Left ventricle myocardium inferior (tissue), 1 donor: ENCODE data around the gene NPC1L1. TPM values are rescaled to one million over a fixed set of nuclear protein-coding genes. Genes with fewer than 3 reads are reported as not detected.

Source experiments
- DNase-seq: peaks from one replicate; pipeline ENCODE4 v3.0.0-alpha.2; 2020
- H3K27ac ChIP-seq: fragments of 200-600 bp; replicated peaks from 2 replicates; pipeline ENCODE4 v1.8.0; 2021
- H3K27me3 ChIP-seq: fragments of 200-600 bp; 2 replicates; pipeline ENCODE4 v1.8.0; 2021; ENCODE audit warnings: low read depth
- H3K36me3 ChIP-seq: fragments of 200-600 bp; 2 replicates; pipeline ENCODE4 v1.8.0; 2021
- H3K4me1 ChIP-seq: fragments of 200-600 bp; 2 replicates; pipeline ENCODE4 v1.8.0; 2021
- H3K4me3 ChIP-seq: fragments of 200-600 bp; 2 replicates; pipeline ENCODE4 v1.8.0; 2021; ENCODE audit warnings: mild to moderate bottlenecking, moderate library complexity
- H3K9me3 ChIP-seq: fragments of 200-600 bp; replicated peaks from 2 replicates; pipeline ENCODE4 v1.8.0; 2021
- CTCF ChIP-seq: fragments of 200-600 bp; IDR thresholded peaks from 2 replicates; pipeline ENCODE4 v1.8.0; 2021; ENCODE audit warnings: antibody characterized with exemption, mild to moderate bottlenecking, borderline replicate concordance
- intact Hi-C: fragments of 100-400 bp; cut with micrococcal nuclease; formaldehyde crosslinking; loops from one replicate; pipeline ENCODE4 v1.11.0; 2022
- total RNA-seq: library from RNA; stranded (reverse); fragmentation: NEBNext Ultra II Directional; extraction: Animal tissue kit (Norgen Biotek cat#: 25700); gene quantifications from one replicate; pipeline ENCODE4 v1.2.1, GENCODE V29; 2021
- donor health status: DM: no; HTN: yes; CAD: no; lungs with severe emphysema.

Gene NPC1L1
- total RNA-seq, 1 donor from 2014 or later: 0.19 TPM

DNA sequence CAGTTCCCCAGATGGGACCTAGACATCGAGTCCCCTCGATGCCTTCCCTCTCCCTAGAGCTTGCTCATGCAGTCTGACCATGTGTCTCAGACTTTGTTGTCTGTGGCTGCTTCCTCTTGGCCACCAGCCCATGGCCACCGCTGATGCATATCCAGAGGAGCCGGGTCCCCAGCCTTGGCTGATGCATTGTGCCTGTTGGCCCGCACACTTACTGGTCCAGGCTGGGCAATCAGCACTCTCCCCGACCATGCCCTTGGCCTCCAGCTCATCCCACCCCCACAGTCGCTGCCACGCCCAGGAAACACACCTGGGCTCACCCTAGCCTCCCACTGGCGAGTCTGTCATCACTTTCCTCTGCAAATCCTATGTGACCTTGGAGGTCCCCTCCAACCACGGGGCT is 10.1 kb downstream of the NPC1L1 start:
- Histone ChIP-seq H3K27me3 (no peaks in the 10 kb centered on the region), H3K27ac (no peak overlapping the region), H3K36me3 (no peaks in the 10 kb centered on the region), H3K9me3 (peaks cover 22% of the 10 kb centered on the region), H3K4me1 (no peaks in the 10 kb centered on the region), H3K4me3 (no peak overlapping the region)
- DNase-seq: no peak
- no peak for TF ChIP-seq CTCF
- intact Hi-C loops: no loop called here

- H3K27me3 ChIP-seq: no peaks in the 10 kb centered on the region
- no peak for TF ChIP-seq CTCF
- H3K4me3 ChIP-seq: no peak overlapping the region
- H3K27ac ChIP-seq: no peak overlapping the region
- no peaks in the 10 kb centered on the region for H3K36me3 ChIP-seq
- no peaks in the 10 kb centered on the region for H3K4me1 ChIP-seq
- intact Hi-C loops: no loop called here
- H3K9me3 ChIP-seq: peaks cover 47% of the 10 kb centered on the region
- DNase-seq: no peak
Measured at GRCh38 chr7:44524811-44525388, 16.2 kb downstream of the NPC1L1 start.

DNA sequence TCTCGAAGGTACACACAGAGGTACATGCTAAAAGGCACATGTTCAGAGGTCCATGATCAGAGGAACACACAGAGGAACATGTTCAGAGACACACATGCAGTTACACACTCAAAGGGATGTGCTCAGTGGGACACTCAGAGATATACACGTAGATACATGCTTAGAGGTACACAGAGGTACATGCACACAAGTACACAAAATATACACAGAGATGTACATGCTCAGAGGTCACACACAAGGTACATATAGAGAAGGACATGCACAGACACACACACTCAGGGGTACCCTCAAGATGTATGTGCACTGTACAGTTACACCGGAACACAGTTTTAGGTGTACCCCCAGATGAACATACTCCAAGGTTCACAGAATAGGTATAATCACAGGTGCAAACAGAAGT is 18.8 kb downstream of the NPC1L1 start:
- intact Hi-C loops: no loop called here
- H3K4me3 ChIP-seq: no peak overlapping the region
- H3K4me1 ChIP-seq: no peaks in the 10 kb centered on the region
- no peak for DNase-seq
- H3K27ac ChIP-seq: no peak overlapping the region
- no peaks in the 10 kb centered on the region for H3K27me3 ChIP-seq
- H3K9me3 ChIP-seq: peaks cover 38% of the 10 kb centered on the region
- TF ChIP-seq CTCF: no peak
- H3K36me3 ChIP-seq: no peaks in the 10 kb centered on the region

DNA sequence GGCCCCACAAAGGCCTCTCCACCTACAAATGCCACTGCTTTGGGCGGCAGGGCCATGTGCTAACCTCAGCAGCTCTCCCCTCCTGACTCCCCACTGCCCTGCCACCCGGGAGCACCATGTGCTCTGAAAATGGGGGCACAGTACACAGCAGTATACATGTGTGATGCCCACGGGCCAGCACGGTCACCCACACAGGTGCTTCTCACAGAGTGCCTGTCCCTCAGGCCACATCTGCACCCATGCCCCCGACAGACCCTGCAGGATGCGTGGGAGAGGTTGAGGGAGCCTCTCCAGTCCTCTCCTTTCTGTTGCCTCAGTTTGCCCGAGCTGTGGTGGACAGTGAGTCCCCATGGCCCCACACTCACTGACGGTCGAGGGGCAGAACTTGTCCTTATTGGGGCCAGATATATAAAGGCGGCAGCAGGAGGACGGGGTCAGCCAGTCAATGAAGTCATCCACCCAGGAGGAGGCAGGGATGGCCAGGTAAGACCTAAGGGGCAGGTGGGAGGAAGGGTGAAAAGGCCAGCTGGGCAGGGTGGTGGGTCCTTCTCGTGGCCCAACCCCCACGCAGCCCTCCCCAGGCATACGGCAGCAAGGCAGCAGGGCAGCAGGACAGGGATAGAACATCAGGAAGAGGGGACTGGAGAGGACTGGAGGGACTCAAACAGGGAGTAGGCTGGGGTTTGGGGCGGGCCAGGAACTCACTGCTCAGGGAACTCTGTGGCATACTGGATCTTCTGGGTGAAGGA is 19.6 kb downstream of the NPC1L1 start:
- H3K9me3 ChIP-seq: peaks cover 30% of the 10 kb centered on the region
- intact Hi-C loops: no loop called here
- no peak overlapping the region for H3K4me3 ChIP-seq
- no peaks in the 10 kb centered on the region for H3K36me3 ChIP-seq
- no peak for TF ChIP-seq CTCF
- H3K27ac ChIP-seq: no peak overlapping the region
- DNase-seq: no peak
- H3K4me1 ChIP-seq: no peaks in the 10 kb centered on the region
- no peaks in the 10 kb centered on the region for H3K27me3 ChIP-seq

GRCh38 chr7:44520574-44520973 is 20.6 kb downstream of the NPC1L1 start:
- DNase-seq: no peak
- intact Hi-C loops: no loop called here

More at GRCh38 chr7:44520574-44520973, 20.6 kb downstream of the NPC1L1 start:
- H3K4me1 ChIP-seq: no peaks in the 10 kb centered on the region
- no peak overlapping the region for H3K4me3 ChIP-seq
- TF ChIP-seq CTCF: no peak
- no peak overlapping the region for H3K27ac ChIP-seq
- peaks cover 21% of the 10 kb centered on the region for H3K9me3 ChIP-seq
- no peaks in the 10 kb centered on the region for H3K27me3 ChIP-seq
- H3K36me3 ChIP-seq: no peaks in the 10 kb centered on the region
